SK-N-MC (cell line): ENCODE data around the gene CD40.
A peak's percentile ranks its signal among the peaks of the same experiment; 100 is the strongest.

Experiments
- DNase-seq: peaks from one replicate; pipeline ENCODE4 v3.0.0-alpha.2; 2011; ENCODE audit warnings: low read depth, low spot score
- H3K27ac ChIP-seq: fragments of 200-600 bp; sonication (generic); 2 replicates; pipeline ENCODE4 v1.5.1; 2016; ENCODE audit warnings: mixed run types
- H3K36me3 ChIP-seq: fragments of 200-600 bp; sonication (generic); 2 replicates; pipeline ENCODE4 v1.6.1; 2017; ENCODE audit warnings: antibody characterized with exemption, low read length, mixed read lengths; ENCODE audit not compliant: insufficient read depth
- H3K4me3 ChIP-seq: fragments of 200-600 bp; sonication (generic); 2 replicates; pipeline ENCODE4 v1.5.1; 2016
- H3K9ac ChIP-seq: fragments of 200-600 bp; sonication (generic); 2 replicates; pipeline ENCODE4 v1.8.0; 2017; ENCODE audit warnings: mixed run types, mixed read lengths; ENCODE audit not compliant: insufficient read length
- H3K9me3 ChIP-seq: fragments of 200-600 bp; sonication (generic); 2 replicates; pipeline ENCODE4 v1.6.1; 2017; ENCODE audit warnings: low read depth, mild to moderate bottlenecking, antibody characterized with exemption, low read length, moderate library complexity, mixed read lengths
- EZH2 ChIP-seq: fragments of 200-600 bp; sonication (generic); IDR thresholded peaks from one replicate; pipeline ENCODE4 v1.6.1; 2017; ENCODE audit warnings: antibody characterized with exemption
- FOXP2 ChIP-seq: optimal IDR thresholded peaks from 2 replicates; pipeline ENCODE3; 2011; ENCODE audit warnings: mild to moderate bottlenecking, moderate library complexity; ENCODE audit not compliant: insufficient read depth; ENCODE audit errors: extremely low read length, control extremely low read depth
- POLR2AphosphoS5 ChIP-seq: IDR thresholded peaks from 2 replicates; pipeline ENCODE4 v1.6.1; 2012; ENCODE audit warnings: mild to moderate bottlenecking, low read depth, low read length, borderline replicate concordance

Gene CD40

DNA sequence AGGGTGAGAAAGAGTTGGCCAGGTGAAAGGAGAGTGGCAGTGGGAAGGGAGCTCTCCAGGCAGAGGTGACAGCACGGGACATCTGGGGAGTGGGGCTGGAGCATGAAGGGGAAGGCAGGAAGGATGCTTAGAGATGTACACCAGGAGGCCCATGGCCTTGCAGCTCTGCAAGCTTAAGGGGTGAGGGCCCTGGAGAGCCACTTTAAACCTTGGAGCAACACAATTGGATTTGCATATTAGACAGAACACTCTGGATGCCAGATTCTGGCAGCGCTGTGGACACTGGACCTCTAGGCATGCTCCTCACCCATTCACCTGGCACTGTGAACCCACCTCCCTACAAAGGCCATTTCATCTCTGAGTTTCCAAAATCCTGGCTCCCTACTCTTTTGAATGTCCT, 3.7 kb upstream of the CD40 start:
- Histone ChIP-seq H3K4me3 (no peak overlapping the region), H3K36me3 (no peaks in the 10 kb centered on the region), H3K9me3 (no peaks in the 10 kb centered on the region), H3K27ac (no peak overlapping the region), H3K9ac (no peak overlapping the region)
- TF ChIP-seq FOXP2: no peak
- TF ChIP-seq POLR2AphosphoS5: no peak
- TF ChIP-seq EZH2: no peak
- DNase-seq: no peak

DNA sequence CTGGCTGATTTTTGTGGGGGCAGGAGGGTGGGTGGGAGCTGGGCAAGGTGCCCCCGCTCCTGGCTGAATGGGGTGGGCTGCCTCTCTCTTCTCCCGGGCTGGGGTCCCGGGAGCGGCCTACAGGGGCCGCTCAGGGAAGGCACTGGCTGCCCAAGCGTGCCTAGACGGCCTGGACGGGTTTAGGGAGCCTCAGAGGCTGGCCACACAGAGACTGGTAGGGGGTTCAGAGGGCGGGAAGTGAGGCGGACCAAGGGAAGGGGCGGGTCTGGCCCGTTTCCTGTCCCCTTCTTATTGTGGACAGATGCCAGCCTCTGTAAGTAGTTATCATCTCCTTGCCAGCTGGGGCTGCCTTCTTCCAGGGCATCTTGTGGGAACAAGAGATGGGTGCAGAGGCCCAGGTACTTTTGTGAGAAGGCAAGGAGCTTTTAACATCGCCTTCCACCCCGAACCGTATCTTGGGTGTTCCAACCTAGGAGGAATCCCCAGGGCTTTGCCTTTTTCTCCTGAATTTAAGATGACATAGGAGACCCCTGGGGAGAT, 437 bp downstream of the CD40 start:
- Histone ChIP-seq H3K27ac (no peak overlapping the region), H3K9me3 (no peaks in the 10 kb centered on the region), H3K36me3 (no peaks in the 10 kb centered on the region), H3K9ac (no peak overlapping the region), H3K4me3 (peak overlapping the region; percentile 73)
- no peak for DNase-seq
- TF ChIP-seq EZH2 (no peak), FOXP2 (no peak), POLR2AphosphoS5 (no peak)

DNA sequence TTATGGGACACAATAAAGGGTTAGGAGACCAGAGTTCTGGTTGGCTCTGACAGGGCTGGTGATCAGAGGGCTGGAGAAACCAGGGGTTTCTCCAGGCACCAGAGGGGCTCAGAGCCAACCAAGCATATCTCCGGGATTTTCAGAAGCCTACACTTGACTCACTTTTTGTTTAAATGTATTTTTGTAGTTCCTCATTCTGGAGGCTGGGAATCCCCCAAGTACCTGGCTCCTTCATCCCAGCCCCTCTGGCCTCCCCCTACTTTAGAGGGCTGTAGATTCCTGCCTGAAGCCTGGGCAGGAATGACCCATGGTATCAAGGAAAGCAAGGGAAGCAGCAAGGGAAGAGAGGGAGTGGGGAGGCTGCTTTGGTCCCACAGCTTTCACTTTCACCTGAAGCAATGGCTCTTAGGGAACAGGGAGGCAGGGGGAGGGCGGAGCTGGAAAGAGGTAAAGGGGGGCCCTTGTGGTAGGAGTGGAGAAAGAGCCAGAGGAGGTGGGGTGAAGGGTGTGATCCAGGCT, 973 bp downstream of the CD40 start:
- no peak for DNase-seq
- Histone ChIP-seq H3K4me3 (no peak overlapping the region), H3K36me3 (no peaks in the 10 kb centered on the region), H3K27ac (no peak overlapping the region), H3K9me3 (no peaks in the 10 kb centered on the region), H3K9ac (no peak overlapping the region)
- no peak for TF ChIP-seq EZH2
- TF ChIP-seq POLR2AphosphoS5: no peak
- TF ChIP-seq FOXP2: no peak

DNA sequence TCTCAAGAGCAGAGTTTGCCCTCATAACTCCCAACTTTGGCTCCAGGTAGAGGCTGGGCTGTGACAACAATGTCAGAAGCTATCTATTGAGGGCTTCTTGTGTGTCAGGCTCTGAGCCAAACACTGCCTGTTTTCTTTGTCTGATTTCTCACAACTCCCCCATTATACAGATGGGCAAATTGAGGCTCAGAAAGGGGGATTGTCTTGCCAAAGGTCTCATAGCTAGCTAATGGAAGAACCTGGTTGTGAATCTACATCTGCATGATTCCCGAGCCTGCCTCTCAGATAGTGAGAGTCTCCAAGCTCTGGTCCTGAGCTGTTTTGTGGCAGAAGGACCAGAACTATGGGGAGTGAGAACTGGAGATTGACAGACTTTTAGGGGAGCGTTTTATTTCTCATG, 1.4 kb downstream of the CD40 start:
- TF ChIP-seq EZH2: no peak
- TF ChIP-seq FOXP2: no peak
- no peak for TF ChIP-seq POLR2AphosphoS5
- no peak for DNase-seq
- H3K4me3 ChIP-seq: no peak overlapping the region
- H3K36me3 ChIP-seq: no peaks in the 10 kb centered on the region
- H3K27ac ChIP-seq: no peak overlapping the region
- no peaks in the 10 kb centered on the region for H3K9me3 ChIP-seq
- H3K9ac ChIP-seq: no peak overlapping the region

DNA sequence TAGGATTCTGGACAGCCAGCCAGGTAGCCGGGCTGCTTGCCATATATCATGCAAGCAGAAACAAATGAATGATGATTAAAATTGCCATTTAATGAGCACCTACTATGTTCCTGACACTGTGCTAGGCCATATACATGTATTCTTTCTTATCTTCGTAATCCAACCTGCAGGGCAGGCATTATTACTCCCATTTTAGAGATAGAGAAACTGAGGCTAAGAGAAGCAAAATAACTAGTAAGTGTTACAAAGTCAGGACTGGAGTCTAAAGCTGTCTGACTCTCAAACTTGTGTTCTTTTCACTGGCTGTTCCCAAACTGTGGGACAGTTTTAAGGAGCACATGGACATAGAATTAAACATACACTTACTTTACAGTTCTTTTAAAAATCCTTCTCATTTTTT, 2.0 kb downstream of the CD40 start:
- DNase-seq: no peak
- Histone ChIP-seq H3K4me3 (no peak overlapping the region), H3K27ac (no peak overlapping the region), H3K36me3 (no peaks in the 10 kb centered on the region), H3K9me3 (no peaks in the 10 kb centered on the region), H3K9ac (no peak overlapping the region)
- TF ChIP-seq FOXP2: no peak
- no peak for TF ChIP-seq POLR2AphosphoS5
- TF ChIP-seq EZH2: no peak

DNA sequence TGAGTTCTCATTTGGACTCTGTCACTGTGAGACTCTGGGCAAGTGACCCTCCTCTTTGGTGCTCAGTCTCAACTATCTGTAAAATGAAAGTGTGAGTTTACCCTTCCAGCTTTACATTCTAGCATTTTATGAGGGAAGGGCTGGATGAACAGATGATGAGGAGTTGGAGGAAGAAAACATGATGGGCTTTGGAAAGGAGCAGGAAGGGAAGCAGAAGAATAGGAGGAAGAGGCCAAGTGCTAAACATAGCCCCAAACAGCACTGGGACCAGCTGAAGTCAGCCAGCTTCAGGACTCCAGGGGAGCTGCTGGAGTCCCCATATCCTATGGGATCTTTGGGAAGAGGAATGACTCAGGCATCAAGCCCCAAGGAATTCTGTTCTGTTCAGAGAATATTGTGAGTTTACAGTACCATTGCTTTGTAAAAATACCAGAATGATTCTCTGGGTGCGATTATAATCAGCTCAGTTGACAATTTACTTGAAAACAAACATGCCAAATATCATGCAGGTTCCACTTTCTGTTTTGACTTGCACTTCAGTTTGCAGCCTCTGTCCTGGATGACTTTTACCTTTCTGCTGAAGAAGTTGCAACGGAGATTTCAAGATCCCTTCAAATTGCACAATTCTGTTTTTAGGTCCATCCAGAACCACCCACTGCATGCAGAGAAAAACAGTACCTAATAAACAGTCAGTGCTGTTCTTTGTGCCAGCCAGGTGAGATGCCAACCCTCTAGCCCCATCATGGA, 3.2 kb downstream of the CD40 start:
- TF ChIP-seq POLR2AphosphoS5: no peak
- no peak for TF ChIP-seq FOXP2
- no peak for TF ChIP-seq EZH2
- no peaks in the 10 kb centered on the region for H3K9me3 ChIP-seq
- H3K4me3 ChIP-seq: no peak overlapping the region
- DNase-seq: no peak
- no peak overlapping the region for H3K27ac ChIP-seq
- H3K36me3 ChIP-seq: no peaks in the 10 kb centered on the region
- no peak overlapping the region for H3K9ac ChIP-seq

DNA sequence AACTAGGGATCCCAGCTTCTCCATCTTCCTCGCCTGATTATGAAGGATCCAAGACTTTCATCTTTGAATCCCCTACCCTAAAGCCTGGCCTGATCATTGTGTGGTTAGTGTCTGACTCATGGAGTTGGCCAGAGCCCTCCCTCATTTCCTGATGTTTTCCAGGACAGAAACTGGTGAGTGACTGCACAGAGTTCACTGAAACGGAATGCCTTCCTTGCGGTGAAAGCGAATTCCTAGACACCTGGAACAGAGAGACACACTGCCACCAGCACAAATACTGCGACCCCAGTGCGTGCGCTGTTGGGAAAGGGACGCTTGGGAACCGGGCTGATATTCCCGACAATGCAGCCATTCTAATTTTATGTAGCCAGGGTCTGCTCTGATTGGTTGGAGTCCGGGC, 4.0 kb downstream of the CD40 start:
- H3K27ac ChIP-seq: no peak overlapping the region
- no peaks in the 10 kb centered on the region for H3K36me3 ChIP-seq
- no peak overlapping the region for H3K9ac ChIP-seq
- TF ChIP-seq EZH2: no peak
- no peak for TF ChIP-seq POLR2AphosphoS5
- no peak for TF ChIP-seq FOXP2
- DNase-seq: no peak
- H3K9me3 ChIP-seq: no peaks in the 10 kb centered on the region
- H3K4me3 ChIP-seq: no peak overlapping the region

DNA sequence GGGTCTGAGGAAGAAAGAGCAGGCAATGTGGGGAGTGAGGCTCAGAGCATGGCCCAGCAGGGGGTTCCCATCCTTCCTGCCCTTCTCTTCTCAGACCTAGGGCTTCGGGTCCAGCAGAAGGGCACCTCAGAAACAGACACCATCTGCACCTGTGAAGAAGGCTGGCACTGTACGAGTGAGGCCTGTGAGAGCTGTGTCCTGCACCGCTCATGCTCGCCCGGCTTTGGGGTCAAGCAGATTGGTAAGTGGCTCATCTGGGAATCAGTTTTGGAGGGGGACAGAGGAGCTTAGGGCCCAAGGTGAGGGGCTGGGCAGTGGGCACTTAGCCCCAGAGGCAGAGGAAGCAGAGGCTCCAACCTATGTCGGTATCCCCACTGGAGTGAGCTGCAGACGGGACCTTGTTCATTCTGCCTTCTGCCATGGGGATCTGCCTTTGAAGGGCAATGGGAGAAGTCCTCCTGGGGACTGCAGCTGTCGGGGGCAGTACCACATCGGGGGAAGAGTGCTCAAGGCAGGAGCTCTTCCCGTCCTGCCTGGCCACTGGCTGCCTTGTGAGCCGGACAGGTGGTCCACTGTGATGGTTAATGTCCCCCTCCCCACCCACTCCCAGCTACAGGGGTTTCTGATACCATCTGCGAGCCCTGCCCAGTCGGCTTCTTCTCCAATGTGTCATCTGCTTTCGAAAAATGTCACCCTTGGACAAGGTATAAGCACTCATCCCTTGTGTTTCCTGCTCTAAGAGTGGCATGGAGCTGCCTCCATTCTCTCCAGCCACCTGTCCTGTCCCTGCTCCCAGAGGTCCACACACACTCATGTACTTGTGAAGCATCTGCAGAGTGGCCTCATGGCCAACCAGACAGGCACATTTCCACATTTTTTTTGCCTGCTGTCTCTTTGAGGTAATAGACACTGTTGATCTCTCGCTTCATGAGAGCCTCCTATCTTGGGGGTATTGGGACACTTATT, 4.7 kb downstream of the CD40 start:
- H3K4me3 ChIP-seq: no peak overlapping the region
- H3K27ac ChIP-seq: no peak overlapping the region
- H3K36me3 ChIP-seq: no peaks in the 10 kb centered on the region
- DNase-seq: no peak
- no peak overlapping the region for H3K9ac ChIP-seq
- TF ChIP-seq EZH2 (no peak), FOXP2 (no peak), POLR2AphosphoS5 (no peak)
- H3K9me3 ChIP-seq: no peaks in the 10 kb centered on the region
